Stomach (tissue), 9 donors: ENCODE measurements around the gene TMEM217. TPM values are rescaled to one million over a fixed set of nuclear protein-coding genes. Genes with fewer than 3 reads are reported as not detected.
"Not testable (repeated sequence)": the region's sequence is repeated elsewhere in the genome, so short reads cannot be mapped to it uniquely, and the experiment has no call there.

Source experiments
- DNase-seq, 2 donors: peaks; one replicate each; pipeline versions ENCODE4 v3.0.0 to v3.0.0-alpha.2; 2013 to 2019
- H3K27ac ChIP-seq, 5 donors: fragments of 200-600 bp in 4 of 5; sonication (generic) in 4 of 5; one replicate each; pipeline ENCODE4 v1.5.1; 2013 to 2019; ENCODE audit warnings: mild to moderate bottlenecking in 1 of 5, moderate library complexity in 1 of 5
- H3K27me3 ChIP-seq, 3 donors: fragments of 200-600 bp; sonication (generic); one replicate each; pipeline ENCODE4 v1.5.1; 2017 to 2019; ENCODE audit warnings: mixed run types in 1 of 3
- H3K36me3 ChIP-seq, 4 donors: fragments of 200-600 bp; sonication (generic); 1 replicate in 3 of 4; 2 replicates in 1 of 4; pipeline ENCODE4 v1.5.1; 2016 to 2019
- H3K4me1 ChIP-seq, 4 donors: fragments of 200-600 bp; sonication (generic); one replicate each; pipeline ENCODE4 v1.5.1; 2016 to 2019
- H3K4me3 ChIP-seq, 4 donors: fragments of 200-600 bp; sonication (generic) in 3 of 4; one replicate each; pipeline ENCODE4 v1.5.1; 2016 to 2019; ENCODE audit warnings: mild to moderate bottlenecking in 1 of 4
- H3K9me3 ChIP-seq, 4 donors: fragments of 200-600 bp; sonication (generic); one replicate each; pipeline ENCODE4 v1.5.1; 2016 to 2019
- CTCF ChIP-seq, 7 experiments: fragments of 450-650 bp in 4 of 7; fragments of 200-600 bp in 3 of 7; sonication (generic) in 3 of 7; IDR thresholded peaks; one replicate each; pipeline ENCODE4 v1.5.1; 2016 to 2019; ENCODE audit warnings: antibody characterized with exemption in 7 of 7, control low read depth in 2 of 7, mild to moderate bottlenecking in 1 of 7
- EP300 ChIP-seq: sonication (generic); formaldehyde crosslinking; IDR thresholded peaks from one replicate; pipeline ENCODE4 v1.6.1; 2017; ENCODE audit warnings: antibody characterized with exemption
- POLR2A ChIP-seq, 4 donors: fragments of 450-650 bp; IDR thresholded peaks; one replicate each; pipeline ENCODE4 v1.6.1; 2016; ENCODE audit warnings: antibody characterized with exemption in 4 of 4, control low read depth in 2 of 4, mild to moderate bottlenecking in 1 of 4, moderate library complexity in 1 of 4
- POLR2AphosphoS5 ChIP-seq, 3 donors: sonication (generic); formaldehyde crosslinking; IDR thresholded peaks; one replicate each; pipeline ENCODE4 v1.6.1; 2016; ENCODE audit warnings: antibody characterized with exemption in 3 of 3
- WGBS, 5 donors: extraction: QIAGEN DNeasy Blood & Tissue Kit in 3 of 5; methylation state at CpG; one replicate each; pipeline versions ENCODE4 v1.1.5 to v1.1.7; 2013 to 2018; 5-methylcytosine and 5-hydroxymethylcytosine counted together
- intact Hi-C: fragments of 100-400 bp; cut with DNase I; formaldehyde crosslinking; loops from one replicate; pipeline ENCODE4 v1.15.1; 2023; ENCODE audit warnings: low total_unique reads
- polyA plus RNA-seq, 3 donors: library from polyadenylated mRNA; stranded (reverse); fragments of 200-250 nt; gene quantifications; one replicate each; pipeline ENCODE4 v1.2.3, GENCODE V29; 2013
- total RNA-seq, 5 donors: library from RNA; depleted of rRNA; stranded (reverse); fragments of >200 nt; gene quantifications; one replicate each; pipeline versions ENCODE4 v1.1.0 to v1.2.3, GENCODE V29; 2014 to 2016
- donor health status: healthy with polysubstance abuse.
- donor health status: Bipolar disorder and iron deficiency.
- donor health status: healthy.

The TMEM217 gene
- total and polyA plus RNA-seq, 8 donors = 0.60 to 1.2 (median 0.87) TPM; not detected in 5

- Histone ChIP-seq H3K9me3 (no peaks in the 10 kb centered on the region), H3K27me3 (no peaks in the 10 kb centered on the region), H3K27ac (no peak overlapping the region), H3K4me1 (no peaks in the 10 kb centered on the region), H3K4me3 (no peak overlapping the region), H3K36me3 (peaks cover 23 to 90% (median 81%) of the 10 kb centered on the region in 4 donors)
- TF ChIP-seq POLR2AphosphoS5 (IDR thresholded peaks at IDR 0.05) (no peak), CTCF (IDR thresholded peaks at IDR 0.05) (no peak), POLR2A (IDR thresholded peaks at IDR 0.05) (no peak), EP300 (no peak)
- intact Hi-C loops = no loop called here
- no peak for DNase-seq
Measured at GRCh38 chr6:37298958-37299357, 41.0 kb upstream of the TMEM217 start.

DNA sequence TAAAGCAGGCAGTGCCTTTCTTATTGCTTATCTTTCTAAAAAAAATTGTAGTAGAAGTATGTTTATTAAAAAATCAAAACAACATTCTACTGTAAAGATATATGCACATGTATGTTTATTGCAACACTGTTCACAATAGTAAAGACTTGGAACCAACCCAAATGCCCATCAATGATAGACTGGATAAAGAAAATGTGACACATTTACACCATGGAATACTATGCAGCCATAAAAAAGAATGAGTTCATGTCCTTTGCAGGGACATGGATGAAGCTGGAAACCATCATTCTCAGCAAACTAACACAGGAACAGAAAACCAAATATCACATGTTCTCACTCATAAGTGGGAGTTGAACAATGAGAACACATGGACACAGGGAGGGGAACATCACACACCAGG, 39.7 kb upstream of the TMEM217 start:
- H3K4me3 ChIP-seq, H3K27me3 ChIP-seq, intact Hi-C loops, H3K9me3 ChIP-seq, H3K4me1 ChIP-seq, H3K27ac ChIP-seq, DNase-seq: not testable (repeated sequence)
- H3K36me3 ChIP-seq = peaks cover 22 to 91% (median 82%) of the 10 kb centered on the region in 4 donors

GRCh38 chr6:37293426-37293825, 35.5 kb upstream of the TMEM217 start:
- Histone ChIP-seq H3K4me3 (no peak overlapping the region), H3K4me1 (no peaks in the 10 kb centered on the region), H3K9me3 (no peaks in the 10 kb centered on the region), H3K36me3 (peaks cover 26 to 92% (median 79%) of the 10 kb centered on the region in 4 donors), H3K27me3 (no peaks in the 10 kb centered on the region), H3K27ac (no peak overlapping the region)
- DNase-seq = no peak
- intact Hi-C loops = no loop called here
- TF ChIP-seq EP300 (no peak), POLR2AphosphoS5 (IDR thresholded peaks at IDR 0.05) (no peak)

- intact Hi-C loops = no loop called here
- H3K9me3 ChIP-seq = no peaks in the 10 kb centered on the region
- no peak overlapping the region for H3K4me3 ChIP-seq
- H3K27me3 ChIP-seq = no peaks in the 10 kb centered on the region
- H3K27ac ChIP-seq = no peak overlapping the region
- TF ChIP-seq POLR2A (IDR thresholded peaks at IDR 0.05) (no peak), EP300 (no peak), CTCF (IDR thresholded peaks at IDR 0.05) (no peak), POLR2AphosphoS5 (IDR thresholded peaks at IDR 0.05) (no peak)
- WGBS, 5 donors = 74 to 88% (median 78%) methylated on average over 3 of the region's 3 CpGs
- no peaks in the 10 kb centered on the region for H3K4me1 ChIP-seq
- H3K36me3 ChIP-seq = peaks cover 35 to 94% (median 84%) of the 10 kb centered on the region in 4 donors
- DNase-seq = no peak
Measured at GRCh38 chr6:37289931-37290330, 32.0 kb upstream of the TMEM217 start.

DNA sequence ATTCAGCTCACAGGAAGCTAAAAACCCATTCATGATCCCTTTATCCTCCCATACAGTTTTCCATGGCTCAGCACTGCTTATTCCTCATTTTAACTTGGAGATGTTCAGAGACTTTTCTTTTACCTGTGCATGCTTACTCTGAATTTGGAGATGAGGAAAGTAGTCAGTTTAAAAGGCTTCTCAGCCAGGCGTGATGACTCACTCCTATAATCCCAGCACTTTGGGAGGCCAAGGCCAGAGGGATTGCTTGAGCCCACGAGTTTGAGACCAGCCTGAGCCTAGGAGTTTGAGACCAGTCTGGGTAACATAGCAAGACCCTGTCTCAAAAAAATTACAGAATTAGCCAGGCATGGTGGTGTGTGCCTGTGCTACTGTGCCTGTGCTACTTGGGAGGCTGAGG, 30.3 kb upstream of the TMEM217 start:
- Histone ChIP-seq H3K36me3 (peaks cover 38 to 94% (median 84%) of the 10 kb centered on the region in 4 donors), H3K27me3 (no peaks in the 10 kb centered on the region), H3K4me3 (no peak overlapping the region), H3K4me1 (peaks cover 5 to 17% (median 11%) of the 10 kb centered on the region in 4 donors), H3K27ac (no peak overlapping the region), H3K9me3 (no peaks in the 10 kb centered on the region)
- intact Hi-C loops = no loop called here
- TF ChIP-seq POLR2AphosphoS5 (IDR thresholded peaks at IDR 0.05) = no peak
- TF ChIP-seq CTCF (IDR thresholded peaks at IDR 0.05) = no peak
- no peak for TF ChIP-seq POLR2A (IDR thresholded peaks at IDR 0.05)
- WGBS, 5 donors = 80 to 88% (median 85%) methylated on average over 2 of the region's 2 CpGs
- DNase-seq = no peak
